Fibroblast of peridontal ligament (primary cell): ENCODE results near the gene CABP1.
A peak's percentile ranks its signal among the peaks of the same experiment; 100 is the strongest.

Source experiments
- DNase-seq: peaks from one replicate; pipeline ENCODE4 v3.0.0-alpha.2; 2010; ENCODE audit errors: extremely low read depth

Gene CABP1

GRCh38 chr12:120631097-120631496, 9.3 kb upstream of the CABP1 start:
- no peak for DNase-seq

- peak; percentile 38 for DNase-seq
These were observed 721 bp downstream of the CABP1 start for GRCh38 chr12:120640861-120641833.

GRCh38 chr12:120642121-120642520, 1.7 kb downstream of the CABP1 start:
- no peak for DNase-seq

GRCh38 chr12:120642826-120643225, 2.4 kb downstream of the CABP1 start:
- DNase-seq: peak; percentile 5

GRCh38 chr12:120643574-120643973, 3.1 kb downstream of the CABP1 start:
- no peak for DNase-seq

- DNase-seq: no peak
These were observed 5.6 kb downstream of the CABP1 start for GRCh38 chr12:120646044-120646443.

- DNase-seq: no peak
These were observed 6.9 kb downstream of the CABP1 start for GRCh38 chr12:120647375-120647755.

- peak; percentile 17 for DNase-seq
These were observed 9.2 kb downstream of the CABP1 start for GRCh38 chr12:120649442-120650232.

GRCh38 chr12:120650233-120650690, 9.8 kb downstream of the CABP1 start:
- DNase-seq: no peak

GRCh38 chr12:120651821-120652220, 11.4 kb downstream of the CABP1 start:
- DNase-seq: peak; percentile 49

- DNase-seq: no peak
These were observed 12.4 kb downstream of the CABP1 start for GRCh38 chr12:120652656-120653435.

- DNase-seq: no peak
These were observed 13.2 kb downstream of the CABP1 start for GRCh38 chr12:120653611-120654010.

GRCh38 chr12:120654656-120655055, 14.2 kb downstream of the CABP1 start:
- no peak for DNase-seq

- no peak for DNase-seq
These were observed 15.6 kb downstream of the CABP1 start for GRCh38 chr12:120656008-120656407.

GRCh38 chr12:120658286-120659150, 18.1 kb downstream of the CABP1 start:
- no peak for DNase-seq

GRCh38 chr12:120659151-120659525, 18.7 kb downstream of the CABP1 start:
- DNase-seq: no peak

GRCh38 chr12:120661432-120661831, 21.0 kb downstream of the CABP1 start:
- DNase-seq: no peak

GRCh38 chr12:120662879-120663278, 22.5 kb downstream of the CABP1 start:
- no peak for DNase-seq

GRCh38 chr12:120663741-120664140, 23.3 kb downstream of the CABP1 start:
- DNase-seq: no peak

- no peak for DNase-seq
These were observed 26.4 kb downstream of the CABP1 start for GRCh38 chr12:120666571-120667390.
